Measurements from ENCODE around the gene P3H3.

P3H3 gene

DNA sequence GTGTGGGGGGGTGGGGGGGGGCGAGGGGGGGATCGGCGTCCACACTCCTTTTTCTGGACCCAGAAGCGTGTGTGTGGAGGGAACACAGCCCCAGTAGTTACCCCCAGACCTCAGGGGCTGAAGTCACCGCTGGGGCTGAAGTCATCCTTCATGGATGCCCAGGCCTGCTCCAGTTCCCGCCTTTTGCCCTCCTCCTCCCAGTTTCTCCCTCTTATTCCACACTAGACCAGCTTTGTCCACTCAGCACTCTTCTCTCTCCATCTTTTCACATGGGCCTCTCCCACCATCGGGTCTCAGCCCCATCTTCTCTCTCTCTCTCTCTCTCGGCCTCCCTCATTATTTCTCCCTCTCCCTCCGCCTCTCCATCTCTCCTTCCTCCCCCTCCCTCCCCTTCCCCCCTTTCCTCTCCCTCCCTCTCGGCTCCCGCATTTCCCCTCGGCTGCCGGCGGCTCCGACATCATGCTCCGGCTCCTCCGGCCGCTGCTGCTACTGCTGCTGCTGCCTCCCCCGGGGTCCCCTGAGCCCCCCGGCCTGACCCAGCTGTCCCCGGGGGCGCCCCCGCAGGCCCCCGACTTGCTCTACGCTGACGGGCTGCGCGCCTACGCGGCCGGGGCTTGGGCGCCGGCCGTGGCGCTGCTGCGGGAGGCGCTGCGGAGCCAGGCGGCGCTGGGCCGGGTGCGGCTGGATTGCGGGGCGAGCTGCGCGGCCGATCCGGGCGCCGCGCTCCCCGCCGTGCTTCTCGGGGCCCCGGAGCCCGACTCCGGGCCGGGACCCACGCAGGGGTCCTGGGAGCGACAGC is at the start of gene P3H3:
Gene P3H3 (plus strand): TSS at position 426 of the 799 bp plus-strand sequence. CDS start 34 bp downstream, at position 460.
- DNase-seq (ENCODE audit: extremely low read depth in 1 of 2, low read depth in 1 of 2) = no peak

DNA sequence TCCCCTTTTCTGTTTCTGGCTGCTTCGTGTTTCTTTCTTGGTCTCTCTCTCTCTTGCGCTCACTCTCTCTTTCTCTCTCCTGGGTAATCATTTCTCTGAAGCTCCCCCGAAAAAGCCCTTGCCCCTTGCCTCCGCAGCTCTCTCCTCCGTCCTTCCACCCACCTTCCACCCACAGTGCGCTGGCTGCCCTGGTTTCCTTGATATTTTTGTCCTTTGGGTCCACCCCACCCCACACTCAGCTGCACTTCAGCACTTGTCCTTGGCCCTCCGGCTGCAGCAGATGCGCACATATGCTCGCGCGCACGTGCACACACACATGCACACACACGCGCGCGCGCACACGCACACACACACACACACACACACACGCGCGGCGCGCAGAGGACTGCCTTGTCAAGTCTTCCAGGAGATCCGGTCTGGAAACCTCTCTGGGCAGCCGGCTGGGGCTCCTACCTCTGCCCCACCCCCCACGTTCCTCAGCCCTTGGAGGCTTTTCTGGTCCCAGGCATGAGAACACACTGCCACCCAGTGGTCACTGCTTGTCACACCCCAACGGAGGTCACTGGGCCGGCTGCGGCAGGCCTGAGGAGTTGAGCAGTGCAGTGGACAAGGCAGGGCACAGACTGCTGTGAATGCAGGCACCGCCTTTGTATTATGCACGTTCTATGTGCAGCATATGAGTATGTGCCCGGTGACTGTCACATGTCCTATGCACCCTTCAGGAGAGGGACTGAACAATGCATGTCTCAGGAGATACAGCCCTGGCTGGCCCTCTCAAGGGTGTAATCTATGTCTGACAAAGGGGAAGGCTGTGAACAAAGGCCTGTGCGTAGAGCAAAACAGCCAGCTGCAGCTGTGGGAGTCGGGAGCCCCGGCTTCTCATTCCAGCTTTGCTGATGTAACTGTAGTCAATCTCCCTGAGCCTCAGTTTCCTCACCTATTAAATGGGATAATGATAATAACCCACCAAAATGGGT is 49.3 kb upstream of the P3H3 start:
- DNase-seq (ENCODE audit: extremely low read depth in 1 of 2, low read depth in 1 of 2) = peak in 1 of 2 donors; percentile 86

DNA sequence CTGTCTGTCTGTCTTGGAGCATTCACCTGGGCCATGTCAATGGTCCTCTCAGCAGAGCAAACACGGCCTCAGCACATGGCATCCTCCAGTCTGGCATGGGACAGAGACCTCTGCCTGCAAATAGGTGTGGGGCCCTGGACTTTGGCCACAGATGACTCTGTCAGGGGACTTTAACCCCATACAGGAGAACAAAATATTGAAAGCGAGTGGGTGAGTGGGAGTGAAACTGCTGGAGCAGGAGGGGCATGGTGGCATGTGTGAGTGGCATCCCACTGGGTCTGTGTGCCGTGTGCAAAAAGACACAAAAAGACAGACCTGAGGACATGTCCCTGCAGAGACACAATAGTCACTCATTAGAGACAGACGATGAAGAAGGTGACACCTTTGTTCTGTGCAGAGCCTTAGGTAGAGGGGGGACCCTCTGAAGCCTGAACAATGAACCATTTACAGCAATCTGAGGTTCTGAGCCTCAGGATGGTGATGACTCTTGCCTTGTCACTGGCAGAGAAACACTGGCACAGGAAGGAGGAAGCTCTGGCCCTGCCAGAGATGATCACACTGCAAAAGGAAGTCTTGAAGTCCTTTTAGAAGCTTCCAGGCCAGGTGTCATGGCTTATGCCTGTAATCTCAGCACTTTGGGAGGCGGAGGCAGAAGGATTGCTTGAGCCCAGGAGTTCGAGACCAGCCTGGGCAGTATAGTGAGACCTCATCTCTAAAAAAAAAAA is 48.3 kb upstream of the P3H3 start:
- no peak for DNase-seq (ENCODE audit: extremely low read depth in 1 of 2, low read depth in 1 of 2)

DNA sequence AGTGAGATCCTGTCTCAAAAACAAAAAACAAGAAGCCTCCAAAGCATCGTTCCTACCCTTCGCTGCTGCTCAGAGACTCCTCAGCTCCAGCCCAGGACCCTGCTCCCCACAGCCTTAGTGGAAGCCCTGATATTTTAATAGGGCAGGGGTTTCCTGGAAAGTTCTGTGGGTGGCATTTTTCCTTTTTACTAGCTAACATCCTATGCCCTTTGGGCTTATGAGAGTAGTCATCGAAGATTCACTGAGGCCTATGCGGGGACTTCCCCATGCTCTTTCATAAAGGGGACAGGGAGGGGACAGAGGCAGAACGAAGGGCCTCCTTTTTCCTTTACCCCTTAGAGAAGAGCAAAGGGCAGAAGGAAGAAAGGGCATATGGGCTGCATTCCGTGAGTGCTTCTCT is 47.6 kb upstream of the P3H3 start:
- DNase-seq (ENCODE audit: extremely low read depth in 1 of 2, low read depth in 1 of 2) = no peak

GRCh38 chr12:6782119-6782518 is 46.1 kb upstream of the P3H3 start:
- DNase-seq (ENCODE audit: extremely low read depth in 1 of 2, low read depth in 1 of 2) = no peak

- no peak for DNase-seq (ENCODE audit: extremely low read depth in 1 of 2, low read depth in 1 of 2)
Measured at GRCh38 chr12:6782850-6783566, 45.2 kb upstream of the P3H3 start.

DNA sequence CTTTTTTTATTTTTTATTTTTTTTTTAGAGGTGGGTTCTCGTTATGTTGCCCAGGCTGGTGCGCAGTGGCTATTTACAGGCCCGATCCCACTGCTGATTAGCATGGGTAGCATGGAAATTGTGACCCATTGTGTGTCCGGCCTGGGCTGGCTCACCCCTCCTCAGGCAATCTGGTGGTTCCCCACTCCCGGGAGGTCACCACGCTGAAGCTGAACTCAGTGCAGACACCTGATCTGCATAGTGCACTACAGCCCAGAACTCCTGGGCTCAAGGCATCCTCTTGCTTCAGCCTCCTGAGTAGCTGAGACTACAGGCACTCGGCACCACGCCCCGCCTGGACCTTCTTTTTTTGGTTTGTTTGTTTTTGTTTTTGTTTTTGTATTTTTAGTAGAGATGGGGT is 44.4 kb upstream of the P3H3 start:
- DNase-seq (ENCODE audit: extremely low read depth in 1 of 2, low read depth in 1 of 2) = no peak

DNA sequence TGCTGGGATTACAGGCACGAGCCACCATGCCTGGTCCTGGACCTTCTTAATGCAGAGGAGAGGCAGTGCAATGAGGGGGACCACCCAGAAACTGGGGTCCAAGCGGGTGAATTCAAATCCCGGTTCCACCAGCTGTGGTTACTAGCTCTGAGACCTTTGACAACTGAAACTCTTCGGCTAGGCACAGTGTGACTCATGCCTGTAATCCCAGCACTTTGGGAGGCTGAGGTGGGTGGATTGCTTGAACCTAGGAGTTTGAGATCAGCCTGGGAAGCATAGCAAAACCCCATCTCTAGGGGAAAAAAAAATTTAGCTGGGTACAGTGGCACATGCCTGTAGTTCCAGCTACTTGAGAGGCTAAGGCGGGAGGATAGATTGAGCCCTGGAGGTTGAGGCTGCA is 43.9 kb upstream of the P3H3 start:
- DNase-seq (ENCODE audit: extremely low read depth in 1 of 2, low read depth in 1 of 2) = no peak

GRCh38 chr12:6784761-6785160 is 43.4 kb upstream of the P3H3 start:
- no peak for DNase-seq (ENCODE audit: extremely low read depth in 1 of 2, low read depth in 1 of 2)

DNA sequence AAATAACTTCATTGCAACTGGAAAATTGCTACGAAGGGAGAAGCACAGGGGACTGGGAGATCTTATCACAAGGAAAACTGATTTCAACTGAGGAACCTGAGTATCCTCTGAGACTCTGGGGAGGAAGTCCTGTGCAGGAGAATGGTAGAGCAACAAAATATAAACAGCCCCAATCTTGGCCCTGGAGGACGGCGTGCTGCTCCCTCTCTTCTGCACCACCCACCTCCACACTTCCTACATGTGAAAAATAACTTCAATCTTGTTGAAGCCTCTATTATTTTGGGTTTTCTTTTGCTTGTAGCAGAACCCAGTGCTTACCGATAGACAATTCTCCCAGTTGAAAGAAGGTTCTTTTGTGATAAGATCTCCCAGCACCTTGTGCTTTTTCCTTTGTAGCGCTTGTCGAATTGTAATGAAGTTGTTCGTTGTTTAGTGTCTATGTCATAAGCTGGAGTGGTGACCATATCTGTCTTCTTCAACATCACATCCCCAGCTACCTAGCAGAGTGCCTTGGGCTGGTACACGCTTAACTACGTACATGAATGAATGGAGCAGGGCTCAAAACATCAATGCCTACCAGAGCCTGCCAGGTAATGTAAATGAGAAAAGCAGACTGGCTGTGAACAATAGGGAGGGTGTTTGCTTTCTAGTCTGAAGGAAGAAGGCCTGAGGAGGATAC is 41.7 kb upstream of the P3H3 start:
- DNase-seq (ENCODE audit: extremely low read depth in 1 of 2, low read depth in 1 of 2) = no peak

GRCh38 chr12:6787309-6787708 is 40.9 kb upstream of the P3H3 start:
- DNase-seq (ENCODE audit: extremely low read depth in 1 of 2, low read depth in 1 of 2) = no peak

DNA sequence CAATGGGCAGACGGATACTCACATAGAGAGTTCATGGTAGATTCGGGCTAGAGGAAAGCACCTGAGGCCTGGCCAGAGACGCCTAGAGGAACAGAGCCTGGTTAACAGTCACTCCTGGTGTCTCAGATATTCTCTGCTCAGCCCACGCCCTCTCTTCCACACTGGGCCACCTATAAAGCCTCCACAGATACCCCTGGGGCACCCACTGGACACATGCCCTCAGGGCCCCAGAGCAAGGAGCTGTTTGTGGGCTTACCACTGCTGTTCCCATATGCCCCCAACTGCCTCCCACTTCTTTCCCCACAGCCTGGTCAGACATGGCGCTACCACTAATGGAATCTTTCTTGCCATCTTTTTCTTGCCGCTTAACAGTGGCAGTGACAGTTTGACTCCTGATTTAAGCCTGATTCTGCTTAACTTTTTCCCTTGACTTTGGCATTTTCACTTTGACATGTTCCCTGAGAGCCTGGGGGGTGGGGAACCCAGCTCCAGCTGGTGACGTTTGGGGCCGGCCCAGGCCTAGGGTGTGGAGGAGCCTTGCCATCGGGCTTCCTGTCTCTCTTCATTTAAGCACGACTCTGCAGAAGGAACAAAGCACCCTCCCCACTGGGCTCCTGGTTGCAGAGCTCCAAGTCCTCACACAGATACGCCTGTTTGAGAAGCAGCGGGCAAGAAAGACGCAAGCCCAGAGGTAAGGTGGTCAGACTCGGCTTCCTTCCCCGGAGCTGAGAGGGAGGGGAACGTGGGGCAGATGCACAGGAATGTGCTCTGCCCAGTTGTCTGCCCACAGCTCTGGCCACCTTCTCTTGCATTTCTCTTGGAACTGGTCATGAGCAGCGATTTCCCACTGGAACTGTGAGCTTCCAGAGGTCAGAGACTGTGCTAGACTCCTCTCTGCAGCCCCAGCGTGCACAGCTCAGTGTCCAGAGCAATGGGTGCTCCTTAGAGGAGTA is 39.0 kb upstream of the P3H3 start, which contains the start of gene CD4:
Gene CD4 (plus strand): TSS at position 557 of the 953 bp plus-strand sequence. CDS start 10,611 bp downstream, outside the sequence.
- no peak for DNase-seq (ENCODE audit: extremely low read depth in 1 of 2, low read depth in 1 of 2)

- DNase-seq (ENCODE audit: extremely low read depth in 1 of 2, low read depth in 1 of 2) = no peak
Measured at GRCh38 chr12:6790496-6791150, 37.6 kb upstream of the P3H3 start.

DNA sequence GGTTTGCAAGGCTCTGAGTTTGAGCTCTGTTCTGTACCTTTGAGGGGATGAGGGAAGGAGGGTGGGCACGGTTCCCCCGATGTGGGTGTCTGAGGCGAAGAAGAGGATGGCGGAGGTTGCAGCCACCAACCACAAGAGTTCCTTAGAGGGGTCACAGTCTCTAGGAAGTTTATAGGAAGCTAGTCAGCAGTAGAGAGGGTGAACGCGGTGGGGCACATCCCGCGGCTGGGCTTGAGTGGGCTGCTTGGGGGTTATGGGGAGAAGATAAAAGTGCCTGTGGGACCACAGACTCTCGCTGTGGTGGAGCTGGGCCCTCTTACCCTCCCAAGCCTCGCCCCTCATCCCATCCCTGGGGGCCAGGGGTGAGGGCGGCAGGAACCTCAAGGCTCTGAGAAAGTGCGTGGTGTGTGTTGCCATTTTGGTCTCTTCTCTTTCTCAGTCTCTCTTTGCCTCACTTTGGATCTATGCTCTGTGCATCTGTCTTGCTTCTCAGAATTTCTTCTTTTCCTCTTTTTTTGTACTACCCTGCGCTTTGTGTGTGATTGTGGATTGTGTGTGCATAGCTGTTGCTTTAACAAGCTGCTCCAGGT is 36.2 kb upstream of the P3H3 start:
- no peak for DNase-seq (ENCODE audit: extremely low read depth in 1 of 2, low read depth in 1 of 2)

DNA sequence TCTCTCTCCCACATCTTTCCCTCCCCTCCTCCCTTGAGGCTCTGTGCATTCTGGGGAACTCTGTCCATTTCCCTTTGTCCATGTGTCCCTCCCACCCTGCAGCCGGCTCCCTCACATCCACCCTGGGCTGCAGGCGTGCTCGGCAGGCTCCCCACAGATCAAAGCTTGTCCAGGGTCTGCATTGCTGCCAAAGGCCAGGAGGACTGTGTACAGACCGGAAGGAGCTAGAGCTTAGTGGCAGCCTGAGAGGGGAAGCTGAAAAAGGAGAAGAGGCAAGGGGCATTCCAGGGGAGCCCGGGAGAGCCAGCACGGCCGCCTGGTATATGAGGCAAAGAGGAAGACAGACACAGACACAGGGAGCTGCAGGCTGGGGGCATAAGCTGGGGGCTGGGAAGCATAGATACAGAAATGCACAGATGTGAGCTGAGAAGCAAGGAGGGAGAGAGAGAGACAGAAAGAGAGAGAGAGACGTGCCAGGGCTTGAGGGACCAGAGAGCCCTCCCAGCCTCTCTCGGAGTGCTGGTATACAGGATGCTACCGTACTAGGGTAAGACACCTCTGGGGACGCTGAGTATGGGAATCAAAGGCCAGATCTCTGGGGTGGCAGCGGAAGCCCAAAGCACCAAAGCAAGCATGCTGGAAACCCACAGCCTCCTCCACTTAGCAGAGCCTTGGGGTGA is 35.5 kb upstream of the P3H3 start:
- no peak for DNase-seq (ENCODE audit: extremely low read depth in 1 of 2, low read depth in 1 of 2)

- DNase-seq (ENCODE audit: extremely low read depth in 1 of 2, low read depth in 1 of 2) = no peak
Measured at GRCh38 chr12:6795088-6795487, 33.1 kb upstream of the P3H3 start.

DNA sequence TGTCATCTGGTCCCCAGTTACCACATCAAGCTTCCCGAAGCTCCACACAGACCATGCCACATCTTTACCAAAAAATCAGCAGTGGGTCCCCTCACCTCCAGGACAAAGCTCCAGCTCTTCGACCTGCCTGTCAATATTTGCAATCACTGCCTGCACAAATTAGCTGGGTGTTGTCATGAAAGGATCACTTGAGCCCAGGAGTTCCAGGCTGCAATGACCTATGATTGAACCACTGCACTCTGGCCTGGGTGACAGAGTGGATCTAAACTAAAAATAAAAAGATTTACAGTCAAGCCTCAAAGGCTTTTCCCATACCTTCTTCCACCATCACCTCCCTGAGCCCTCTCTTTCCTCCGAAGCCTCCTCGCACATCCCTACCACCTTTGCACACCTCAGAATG is 31.6 kb upstream of the P3H3 start:
- no peak for DNase-seq (ENCODE audit: extremely low read depth in 1 of 2, low read depth in 1 of 2)
